Measurements from ENCODE around the gene MAP2. TPM values are rescaled to one million over a fixed set of nuclear protein-coding genes. Genes with fewer than 3 reads are reported as not detected.

MAP2 gene
- polyA plus RNA-seq, 1 donor (not counting 4 experiments of a cell fraction or from before 2014, with no cell fraction given) = 16.2 TPM

- H3K9ac ChIP-seq (ENCODE audit: control insufficient read depth, extremely low read depth, insufficient read depth, low read length) = no peak overlapping the region
- no peaks in the 10 kb centered on the region for H3K27me3 ChIP-seq (ENCODE audit: control insufficient read depth, extremely low read depth, insufficient read depth, low read length)
- H4K20me1 ChIP-seq (ENCODE audit: control insufficient read depth, extremely low read depth, insufficient read depth, low read length) = no peaks in the 10 kb centered on the region
- H3K4me2 ChIP-seq (ENCODE audit: control insufficient read depth, extremely low read depth, insufficient read depth, low read depth, low read length) = no peak overlapping the region
- no peak overlapping the region for H2AFZ ChIP-seq (ENCODE audit: control insufficient read depth, low read length)
- H3K79me2 ChIP-seq (ENCODE audit: control insufficient read depth, insufficient read depth, low read length) = no peaks in the 10 kb centered on the region
- no peaks in the 10 kb centered on the region for H3K9me3 ChIP-seq (ENCODE audit: control insufficient read depth, low read depth, low read length)
- H3K4me3 ChIP-seq (ENCODE audit: control insufficient read depth in 2 of 3, extremely low read depth in 1 of 3, insufficient read depth in 2 of 3, low read depth in 1 of 3, low read length in 3 of 3) = no peak overlapping the region
- DNase-seq (ENCODE audit: low read depth, low spot score) (no peak), FAIRE-seq (no peak)
- H3K4me1 ChIP-seq (ENCODE audit: control insufficient read depth, extremely low read depth, insufficient read depth, low read length) = no peaks in the 10 kb centered on the region
- H3K27ac ChIP-seq (ENCODE audit: control insufficient read depth, insufficient read depth, low read length) = no peak overlapping the region
- H3K36me3 ChIP-seq (ENCODE audit: control insufficient read depth in 2 of 2, extremely low read depth in 1 of 2, insufficient read depth in 2 of 2, low read length in 2 of 2) = no peaks in the 10 kb centered on the region
- no peaks in the 10 kb centered on the region for H3K9me1 ChIP-seq (ENCODE audit: control insufficient read depth, extremely low read depth, insufficient read depth, low read length)
- dilution Hi-C loops (cut with MboI; ENCODE audit: extremely low pct_ligation_motif_present, low sequenced_read_pairs) = no loop called here
- no peak for TF ChIP-seq CTCF (optimal IDR thresholded peaks at IDR 0.05 in 1 of 3, IDR thresholded peaks at IDR 0.05 in 1 of 3, conservative IDR thresholded peaks at IDR 0.05 in 1 of 3; ENCODE audit: extremely low read depth in 1 of 3, insufficient read depth in 2 of 3, low read length in 3 of 3)
- TF ChIP-seq EZH2 (IDR thresholded peaks at IDR 0.05; ENCODE audit: low read length) = no peak
Measured at GRCh38 chr2:209458008-209458979, 34.4 kb downstream of the MAP2 start.

GRCh38 chr2:209459359-209459758, 35.5 kb downstream of the MAP2 start:
- no peaks in the 10 kb centered on the region for H3K9me1 ChIP-seq (ENCODE audit: control insufficient read depth, extremely low read depth, insufficient read depth, low read length)
- no peak overlapping the region for H3K4me2 ChIP-seq (ENCODE audit: control insufficient read depth, extremely low read depth, insufficient read depth, low read depth, low read length)
- H3K9me3 ChIP-seq (ENCODE audit: control insufficient read depth, low read depth, low read length) = no peaks in the 10 kb centered on the region
- no peaks in the 10 kb centered on the region for H3K27me3 ChIP-seq (ENCODE audit: control insufficient read depth, extremely low read depth, insufficient read depth, low read length)
- H3K9ac ChIP-seq (ENCODE audit: control insufficient read depth, extremely low read depth, insufficient read depth, low read length) = no peak overlapping the region
- H2AFZ ChIP-seq (ENCODE audit: control insufficient read depth, low read length) = no peak overlapping the region
- peak; percentile 29 for FAIRE-seq
- TF ChIP-seq CTCF (optimal IDR thresholded peaks at IDR 0.05 in 1 of 3, IDR thresholded peaks at IDR 0.05 in 1 of 3, conservative IDR thresholded peaks at IDR 0.05 in 1 of 3; ENCODE audit: extremely low read depth in 1 of 3, insufficient read depth in 2 of 3, low read length in 3 of 3) (no peak), EZH2 (IDR thresholded peaks at IDR 0.05; ENCODE audit: low read length) (no peak)
- H3K27ac ChIP-seq (ENCODE audit: control insufficient read depth, insufficient read depth, low read length) = peak overlapping the region; percentile 15
- no peaks in the 10 kb centered on the region for H3K36me3 ChIP-seq (ENCODE audit: control insufficient read depth in 2 of 2, extremely low read depth in 1 of 2, insufficient read depth in 2 of 2, low read length in 2 of 2)
- no peak for DNase-seq (ENCODE audit: low read depth, low spot score)
- H3K79me2 ChIP-seq (ENCODE audit: control insufficient read depth, insufficient read depth, low read length) = no peaks in the 10 kb centered on the region
- H3K4me3 ChIP-seq (ENCODE audit: control insufficient read depth in 2 of 3, extremely low read depth in 1 of 3, insufficient read depth in 2 of 3, low read depth in 1 of 3, low read length in 3 of 3) = no peak overlapping the region
- H3K4me1 ChIP-seq (ENCODE audit: control insufficient read depth, extremely low read depth, insufficient read depth, low read length) = no peaks in the 10 kb centered on the region
- dilution Hi-C loops (cut with MboI; ENCODE audit: extremely low pct_ligation_motif_present, low sequenced_read_pairs) = no loop called here
- no peaks in the 10 kb centered on the region for H4K20me1 ChIP-seq (ENCODE audit: control insufficient read depth, extremely low read depth, insufficient read depth, low read length)
